GM12878 (cell line): ENCODE measurements around the gene CCSER1.

Experiments
- CEBPB ChIP-seq, 2 experiments: fragments of 150-350 bp in 1 of 2; IDR thresholded peaks; 2 replicates each; pipeline ENCODE4 v1.6.1; 2012 to 2014; ENCODE audit warnings: low read depth in 2 of 2, low read length in 2 of 2, borderline replicate concordance in 1 of 2, inconsistent platforms in 1 of 2
- CTCF ChIP-seq, 3 experiments: IDR thresholded peaks in 2 of 3; conservative IDR thresholded peaks in 1 of 3; 2 replicates each; pipeline ENCODE4 v1.5.1; 2011; ENCODE audit warnings: low read depth in 3 of 3, low read length in 3 of 3, mild to moderate bottlenecking in 3 of 3, control low read depth in 2 of 3, moderate library complexity in 2 of 3, inconsistent platforms in 1 of 3, mixed read lengths in 1 of 3; ENCODE audit not compliant: control insufficient read depth in 2 of 3, insufficient read depth in 1 of 3; ENCODE audit errors: extremely low read depth in 1 of 3
- EZH2 ChIP-seq: IDR thresholded peaks from 2 replicates; pipeline ENCODE4 v1.6.1; 2012; ENCODE audit warnings: low read depth, mild to moderate bottlenecking, control low read depth, inconsistent platforms, low read length, borderline replicate concordance; ENCODE audit not compliant: control insufficient read depth
- HDAC6 ChIP-seq: fragments of 200-600 bp; sonication (generic); IDR thresholded peaks from one replicate; pipeline ENCODE4 v1.8.0; 2017; ENCODE audit warnings: antibody characterized with exemption; ENCODE audit not compliant: unreplicated experiment
- POLR2A ChIP-seq: IDR thresholded peaks from 2 replicates; pipeline ENCODE4 v1.6.1; 2011; ENCODE audit warnings: low read depth, mild to moderate bottlenecking, low read length
- SMC3 ChIP-seq: IDR thresholded peaks from 2 replicates; pipeline ENCODE4 v1.6.1; 2011; ENCODE audit warnings: low read length, improper control_type of control experiment, borderline replicate concordance
- SUZ12 ChIP-seq: fragments of 200-600 bp; sonication (generic); IDR thresholded peaks from one replicate; pipeline ENCODE4 v1.6.1; 2018; ENCODE audit warnings: antibody characterized with exemption, mild to moderate bottlenecking; ENCODE audit not compliant: unreplicated experiment
- YY1 ChIP-seq: IDR thresholded peaks from 2 replicates; pipeline ENCODE4 v1.6.1; 2011; ENCODE audit warnings: low read depth, mild to moderate bottlenecking, low read length
- ZBTB11 ChIP-seq: fragments of 450-650 bp; formaldehyde crosslinking; IDR thresholded peaks from 2 replicates; pipeline ENCODE4 v1.5.0; 2022; ENCODE audit warnings: mild to moderate bottlenecking, missing genetic modification characterization
- ZNF217 ChIP-seq: fragments of 450-650 bp; IDR thresholded peaks from 2 replicates; pipeline ENCODE4 v1.6.1; 2017; ENCODE audit warnings: antibody characterized with exemption, mild to moderate bottlenecking
- ZNF274 ChIP-seq: IDR thresholded peaks from one replicate; pipeline ENCODE4 v1.8.0; 2011; ENCODE audit not compliant: insufficient read length, insufficient read depth

- no peak for TF ChIP-seq CTCF (IDR thresholded peaks at IDR 0.05 in 2 of 3, conservative IDR thresholded peaks at IDR 0.05 in 1 of 3; ENCODE audit: control insufficient read depth in 2 of 3, extremely low read depth in 1 of 3, insufficient read depth in 1 of 3, low read depth in 3 of 3, low read length in 3 of 3)
- no peak for TF ChIP-seq EZH2
- TF ChIP-seq POLR2A: no peak
- TF ChIP-seq YY1: no peak
- TF ChIP-seq SUZ12: no peak
- no peak for TF ChIP-seq SMC3
- TF ChIP-seq HDAC6: no peak
- no peak for TF ChIP-seq ZBTB11
- TF ChIP-seq ZNF274: no peak
- TF ChIP-seq CEBPB (IDR thresholded peaks at IDR 0.05; ENCODE audit: borderline replicate concordance in 1 of 2, low read depth in 2 of 2, low read length in 2 of 2): no peak
- TF ChIP-seq ZNF217: no peak
These were observed 730.1 kb downstream of the CCSER1 start for GRCh38 chr4:90857081-90857820.
